Psoas muscle (tissue), 8 donors: ENCODE measurements around the gene LHX5. TPM values are rescaled to one million over a fixed set of nuclear protein-coding genes. Genes with fewer than 3 reads are reported as not detected.

ENCODE experiments used
- ATAC-seq, 4 donors: fragments of 200-7000 bp; cut with Tn5 transposase; one replicate each; pipeline ENCODE4 v1.9.1; 2020; ENCODE audit warnings: moderate library complexity in 3 of 4, mild to moderate bottlenecking in 2 of 4
- DNase-seq, 2 donors: peaks; one replicate each; pipeline ENCODE4 v3.0.0-alpha.2; 2020
- H3K27ac ChIP-seq: fragments of 200-600 bp; one replicate; pipeline ENCODE4 v1.8.0; 2022
- H3K27me3 ChIP-seq, 3 donors: fragments of 200-600 bp in 1 of 3; one replicate each; pipeline versions ENCODE4 v1.6.1 to v1.8.0; 2013 to 2022; ENCODE audit warnings: low read length in 2 of 3, mild to moderate bottlenecking in 2 of 3, moderate library complexity in 1 of 3; ENCODE audit not compliant: insufficient read depth in 3 of 3
- H3K36me3 ChIP-seq, 2 donors: fragments of 200-600 bp in 1 of 2; one replicate each; pipeline versions ENCODE4 v1.6.1 to v1.8.0; 2013 to 2022; ENCODE audit warnings: low read depth in 1 of 2, mild to moderate bottlenecking in 1 of 2, moderate library complexity in 1 of 2; ENCODE audit not compliant: insufficient read depth in 1 of 2
- H3K4me1 ChIP-seq: fragments of 200-600 bp; one replicate; pipeline ENCODE4 v1.8.0; 2022
- H3K4me3 ChIP-seq: fragments of 200-600 bp; one replicate; pipeline ENCODE4 v1.8.0; 2022; ENCODE audit warnings: mild to moderate bottlenecking
- H3K9me3 ChIP-seq: fragments of 200-600 bp; one replicate; pipeline ENCODE4 v1.8.0; 2022
- CTCF ChIP-seq: fragments of 200-600 bp; IDR thresholded peaks from one replicate; pipeline ENCODE4 v1.8.0; 2022; ENCODE audit warnings: antibody characterized with exemption
- WGBS, 3 donors: extraction: QIAGEN DNeasy Blood & Tissue Kit; methylation state at CpG; one replicate each; pipeline versions ENCODE4 v1.1.6 to v1.1.7; 2013; 5-methylcytosine and 5-hydroxymethylcytosine counted together
- intact Hi-C, 2 donors: fragments of 100-400 bp; cut with DNase I; formaldehyde crosslinking; loops; one replicate each; pipeline versions ENCODE4 v1.11.0 to v1.14.2; 2022
- polyA plus RNA-seq, 3 donors: library from polyadenylated mRNA; stranded (reverse); fragments of 200-250 nt; gene quantifications; one replicate each; pipeline ENCODE4 v1.2.3, GENCODE V29; 2013
- total RNA-seq, 4 donors: library from RNA; stranded (reverse); fragmentation: NEBNext Ultra II Directional in 2 of 4; extraction: Animal tissue kit (Norgen Biotek cat#: 25700) in 2 of 4; gene quantifications; one replicate each; pipeline versions ENCODE4 v1.2.1 to v1.2.4, GENCODE V29; 2021 to 2023
- donor health status: healthy with polysubstance abuse.
- donor health status: DM: no; HTN: no; CAD: no; lungs with moderate emphysema.
- donor health status: Bipolar disorder and iron deficiency.
- donor health status: healthy.
- donor health status: DM: yes; HTN: yes; CAD: no.
- donor health status: DM: no; HTN: no; CAD: no.
- donor health status: DM: no; HTN: no; CAD: no.
- donor health status: DM: yes; HTN: yes; CAD: no.

LHX5 gene
- total and polyA plus RNA-seq, 7 donors: not detected

GRCh38 chr12:113477171-113477841 is 5.6 kb upstream of the LHX5 start:
- no peak for ATAC-seq
- intact Hi-C loops: no loop called here
- TF ChIP-seq CTCF: no peak
- Histone ChIP-seq H3K27me3 (peaks cover 0 to 96% (median 42%) of the 10 kb centered on the region in 3 donors), H3K4me1 (no peaks in the 10 kb centered on the region), H3K4me3 (no peak overlapping the region), H3K36me3 (no peaks in the 10 kb centered on the region), H3K27ac (no peak overlapping the region), H3K9me3 (no peaks in the 10 kb centered on the region)
- WGBS, 3 donors: 1 to 2% (median 1%) methylated on average over 7 of the region's 7 CpGs
- no peak for DNase-seq

- Histone ChIP-seq H3K9me3 (no peaks in the 10 kb centered on the region), H3K4me3 (no peak overlapping the region), H3K4me1 (no peaks in the 10 kb centered on the region), H3K27me3 (peaks cover 0 to 96% (median 40%) of the 10 kb centered on the region in 3 donors), H3K36me3 (no peaks in the 10 kb centered on the region), H3K27ac (no peak overlapping the region)
- intact Hi-C loops: no loop called here
- ATAC-seq: no peak
- WGBS, 3 donors: 1 to 2% (median 1%) methylated on average over 31 to 58 of the region's 58 CpGs
- no peak for DNase-seq
- no peak for TF ChIP-seq CTCF
Measured at GRCh38 chr12:113476176-113476986, 4.7 kb upstream of the LHX5 start.

- ATAC-seq (no peak), DNase-seq (no peak)
- Histone ChIP-seq H3K27ac (no peak overlapping the region), H3K36me3 (no peaks in the 10 kb centered on the region), H3K9me3 (no peaks in the 10 kb centered on the region), H3K4me3 (no peak overlapping the region), H3K27me3 (peaks cover under 1 to 96% (median 46%) of the 10 kb centered on the region in 3 donors), H3K4me1 (no peaks in the 10 kb centered on the region)
- intact Hi-C loops: no loop called here
- 1% methylated on average over 50 of the region's 50 CpGs for WGBS, 3 donors
- no peak for TF ChIP-seq CTCF
Measured at GRCh38 chr12:113475451-113476175, 3.9 kb upstream of the LHX5 start.

- intact Hi-C loops: no loop called here
- DNase-seq (no peak), ATAC-seq (no peak)
- TF ChIP-seq CTCF: no peak
- Histone ChIP-seq H3K9me3 (no peaks in the 10 kb centered on the region), H3K4me3 (no peak overlapping the region), H3K36me3 (no peaks in the 10 kb centered on the region), H3K4me1 (no peaks in the 10 kb centered on the region), H3K27me3 (peaks cover 3 to 96% (median 47%) of the 10 kb centered on the region in 3 donors), H3K27ac (no peak overlapping the region)
- 2 to 3% (median 2%) methylated on average over 19 of the region's 19 CpGs for WGBS, 3 donors
Measured at GRCh38 chr12:113474635-113475436, 3.2 kb upstream of the LHX5 start.
